Lower lobe of right lung (tissue), 2 donors: ENCODE data around the gene BTBD18. TPM values are rescaled to one million over a fixed set of nuclear protein-coding genes. Genes with fewer than 3 reads are reported as not detected.
A peak's percentile ranks its signal among the peaks of the same experiment; 100 is the strongest.

Source experiments
- ATAC-seq, 2 donors: fragments of 200-7000 bp; cut with Tn5 transposase; one replicate each; pipeline ENCODE4 v1.9.1; 2020 to 2022; ENCODE audit warnings: mild to moderate bottlenecking in 2 of 2, moderate library complexity in 2 of 2
- DNase-seq: peaks from one replicate; pipeline ENCODE4 v3.0.0-alpha.2; 2020
- H3K27ac ChIP-seq: fragments of 200-600 bp; one replicate; pipeline ENCODE4 v1.8.0; 2022
- H3K27me3 ChIP-seq: fragments of 200-600 bp; one replicate; pipeline ENCODE4 v1.8.0; 2022; ENCODE audit warnings: low read depth
- H3K36me3 ChIP-seq: fragments of 200-600 bp; one replicate; pipeline ENCODE4 v1.8.0; 2022; ENCODE audit warnings: mild to moderate bottlenecking
- H3K4me1 ChIP-seq: fragments of 200-600 bp; one replicate; pipeline ENCODE4 v1.8.0; 2022
- H3K4me3 ChIP-seq: fragments of 200-600 bp; one replicate; pipeline ENCODE4 v1.8.0; 2022; ENCODE audit warnings: mild to moderate bottlenecking
- H3K9me3 ChIP-seq: fragments of 200-600 bp; one replicate; pipeline ENCODE4 v1.8.0; 2022
- CTCF ChIP-seq: fragments of 200-600 bp; IDR thresholded peaks from one replicate; pipeline ENCODE4 v1.8.0; 2022; ENCODE audit warnings: antibody characterized with exemption, mild to moderate bottlenecking
- intact Hi-C: fragments of 100-400 bp; cut with DNase I; formaldehyde crosslinking; loops from one replicate; pipeline ENCODE4 v1.11.0; 2022
- total RNA-seq: library from RNA; stranded (reverse); fragmentation: NEBNext Ultra II Directional; extraction: Animal tissue kit (Norgen Biotek cat#: 25700); gene quantifications from one replicate; pipeline ENCODE4 v1.2.1, GENCODE V29; 2021
- donor health status: DM: no; HTN: yes; CAD: no; lungs with severe emphysema.

The BTBD18 gene
- total RNA-seq, 1 donor from 2014 or later = not detected

- DNase-seq = no peak
- no peak for ATAC-seq
- intact Hi-C loops = loop anchor here (5.0 kb wide), 1 partner anchor 37 kb away; no protein-coding TSS in a partner anchor
- no peaks in the 10 kb centered on the region for H3K9me3 ChIP-seq
- no peaks in the 10 kb centered on the region for H3K36me3 ChIP-seq
- H3K4me3 ChIP-seq = peak overlapping the region; percentile 63
- TF ChIP-seq CTCF = no peak
- H3K27me3 ChIP-seq = no peaks in the 10 kb centered on the region
- H3K4me1 ChIP-seq = peaks cover 65% of the 10 kb centered on the region
- H3K27ac ChIP-seq = peak overlapping the region; percentile 7
Observed at GRCh38 chr11:57764972-57765371, 13.4 kb upstream of the BTBD18 start.

GRCh38 chr11:57764566-57764965 is 12.9 kb upstream of the BTBD18 start:
- intact Hi-C loops = loop anchor here (5.0 kb wide), 1 partner anchor 38 kb away; no protein-coding TSS in a partner anchor

GRCh38 chr11:57764021-57764420 is 12.4 kb upstream of the BTBD18 start:
- Histone ChIP-seq H3K36me3 (no peaks in the 10 kb centered on the region), H3K4me3 (peak overlapping the region; percentile 63), H3K27ac (peak overlapping the region; percentile 87), H3K9me3 (no peaks in the 10 kb centered on the region), H3K27me3 (no peaks in the 10 kb centered on the region), H3K4me1 (peaks cover 55% of the 10 kb centered on the region)
- ATAC-seq (no peak), DNase-seq (no peak)
- TF ChIP-seq CTCF = no peak
- intact Hi-C loops = loop anchor here (5.0 kb wide), 1 partner anchor 38 kb away; no protein-coding TSS in a partner anchor

More at GRCh38 chr11:57764566-57764965, 12.9 kb upstream of the BTBD18 start:
- ATAC-seq = no peak
- Histone ChIP-seq H3K4me3 (peak overlapping the region; percentile 63), H3K27ac (peak overlapping the region; percentile 7), H3K27me3 (no peaks in the 10 kb centered on the region), H3K36me3 (no peaks in the 10 kb centered on the region), H3K4me1 (peaks cover 61% of the 10 kb centered on the region), H3K9me3 (no peaks in the 10 kb centered on the region)
- DNase-seq = no peak
- no peak for TF ChIP-seq CTCF

- no peak for DNase-seq
- H3K4me3 ChIP-seq = peak overlapping the region; percentile 63
Observed at GRCh38 chr11:57763568-57763967, 11.9 kb upstream of the BTBD18 start.

GRCh38 chr11:57762235-57762861 is 10.7 kb upstream of the BTBD18 start:
- TF ChIP-seq CTCF = no peak
- no peak for DNase-seq
- no peaks in the 10 kb centered on the region for H3K36me3 ChIP-seq
- intact Hi-C loops = loop anchor here (5.0 kb wide), 1 partner anchor 40 kb away; no protein-coding TSS in a partner anchor
- ATAC-seq = peak; percentile 45 to 79
- H3K27me3 ChIP-seq = no peaks in the 10 kb centered on the region
- H3K9me3 ChIP-seq = no peaks in the 10 kb centered on the region
- H3K4me1 ChIP-seq = peaks cover 39% of the 10 kb centered on the region
- peak overlapping the region; percentile 87 for H3K27ac ChIP-seq
- peak overlapping the region; percentile 63 for H3K4me3 ChIP-seq

More at GRCh38 chr11:57763568-57763967, 11.9 kb upstream of the BTBD18 start:
- H3K27ac ChIP-seq = peak overlapping the region; percentile 87
- H3K4me1 ChIP-seq = peaks cover 51% of the 10 kb centered on the region
- intact Hi-C loops = loop anchor here (5.0 kb wide), 1 partner anchor 39 kb away; no protein-coding TSS in a partner anchor
- ATAC-seq = peak in 1 of 2 donors; percentile 52
- H3K36me3 ChIP-seq = no peaks in the 10 kb centered on the region
- TF ChIP-seq CTCF = peak; percentile 26
- H3K27me3 ChIP-seq = no peaks in the 10 kb centered on the region
- H3K9me3 ChIP-seq = no peaks in the 10 kb centered on the region
